NCI-H748 (cell line): ENCODE data around the gene MYO1A.
"Not testable (repeated sequence)": the region's sequence is repeated elsewhere in the genome, so short reads cannot be mapped to it uniquely, and the experiment has no call there.

ENCODE experiments used
- DNase-seq: peaks from one replicate; lab custom pipeline; 2025; ENCODE audit not compliant: unreplicated experiment; lab: John Stamatoyannopoulos, UW

The MYO1A gene

DNA sequence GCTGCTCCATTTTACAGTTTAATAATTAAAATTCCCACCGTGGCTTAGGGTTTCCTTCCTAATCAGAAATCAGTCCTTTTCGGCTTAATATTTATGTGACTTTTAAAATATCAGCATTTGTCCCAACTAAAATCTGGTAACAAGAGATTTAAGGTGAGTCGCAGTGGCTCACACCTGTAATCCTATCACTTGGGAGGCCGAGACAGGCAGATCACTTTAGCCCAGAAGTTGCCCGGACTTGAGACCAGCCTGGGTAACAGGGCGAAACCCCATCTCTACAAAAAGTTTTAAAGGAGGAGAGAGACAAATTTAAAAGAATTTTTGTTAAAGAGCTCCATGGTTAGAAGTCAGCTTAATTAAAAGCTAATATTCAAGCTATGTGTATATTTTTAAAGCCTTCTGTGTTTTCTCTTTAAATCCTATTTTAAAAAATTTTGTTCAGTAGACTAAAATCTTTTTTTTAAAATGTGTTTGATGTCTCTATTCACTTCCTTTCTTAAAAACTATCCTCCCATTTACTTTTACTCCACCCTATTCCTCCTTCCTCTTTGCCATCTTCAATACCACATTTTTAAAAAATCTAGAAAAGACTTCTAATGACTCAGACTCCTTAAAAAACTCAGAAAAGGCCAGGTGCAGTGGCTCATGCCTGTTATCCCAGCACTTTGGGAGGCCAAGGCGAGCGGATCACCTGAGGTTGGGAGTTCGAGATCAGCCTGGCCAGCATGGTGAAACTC, 29.8 kb downstream of the MYO1A start:
- DNase-seq: no peak

- no peak for DNase-seq
Measured at GRCh38 chr12:57018906-57019305, 31.0 kb downstream of the MYO1A start.

- not testable (repeated sequence) for DNase-seq
Measured at GRCh38 chr12:57018353-57018752, 31.6 kb downstream of the MYO1A start.

DNA sequence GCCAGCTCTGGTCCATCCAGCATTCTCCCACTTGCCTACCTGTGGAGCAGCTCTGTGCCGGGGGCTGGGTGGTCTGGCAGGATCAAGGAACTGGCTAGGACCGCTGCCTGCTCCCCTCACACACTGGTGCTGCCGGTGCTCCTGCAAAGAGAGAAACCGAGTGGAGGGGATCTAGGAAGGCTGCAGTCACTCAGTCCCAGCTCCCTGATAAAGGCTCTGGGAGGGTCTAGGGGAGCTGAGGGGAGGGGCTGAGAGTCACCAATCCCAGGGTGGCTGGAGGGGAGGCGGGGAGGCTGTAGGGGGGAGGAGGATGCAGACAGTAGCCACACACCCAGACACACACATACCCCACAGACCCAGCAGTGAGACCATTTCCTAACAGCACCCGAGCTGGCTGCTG, 33.6 kb downstream of the MYO1A start, which contains the start of gene TAC3:
Gene TAC3 (minus strand): TSS at position 182 of the 400 bp plus-strand sequence. CDS start 732 bp downstream, outside the sequence.
- no peak for DNase-seq

GRCh38 chr12:57012600-57013465, 37.1 kb downstream of the MYO1A start:
- peak; percentile 11 for DNase-seq

- no peak for DNase-seq
Measured at GRCh38 chr12:57011438-57012424, 38.2 kb downstream of the MYO1A start.

DNA sequence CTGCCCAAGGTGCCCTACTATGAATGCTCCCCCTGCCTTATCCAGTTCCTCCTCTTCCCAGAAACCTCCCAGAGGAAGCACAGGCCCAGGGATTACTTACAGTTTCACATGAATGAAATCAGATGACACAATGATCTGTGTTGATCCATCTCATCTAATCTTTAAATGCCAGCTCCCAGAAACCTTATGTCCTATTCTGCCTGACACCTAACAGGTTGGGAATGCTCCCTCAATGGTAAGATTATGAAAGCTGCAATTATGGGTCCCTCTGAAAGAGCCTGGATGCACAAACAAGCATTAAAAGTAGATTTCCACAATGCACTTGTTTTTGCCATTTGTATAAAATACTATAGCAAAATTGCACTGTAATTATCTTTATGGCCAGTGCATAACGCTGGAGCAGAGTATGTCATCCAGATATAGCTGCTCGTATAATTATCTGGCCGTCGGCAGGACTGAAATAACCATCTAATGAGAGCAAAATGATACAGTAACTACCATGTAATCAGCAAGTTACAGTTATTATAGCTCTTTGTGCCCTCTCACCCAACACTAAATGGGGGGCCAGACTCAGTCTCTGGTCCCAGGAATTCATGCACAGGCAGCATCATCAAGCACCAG, 39.2 kb downstream of the MYO1A start:
- DNase-seq: peak; percentile 40

GRCh38 chr12:57009949-57010626, 39.8 kb downstream of the MYO1A start:
- DNase-seq: no peak

DNA sequence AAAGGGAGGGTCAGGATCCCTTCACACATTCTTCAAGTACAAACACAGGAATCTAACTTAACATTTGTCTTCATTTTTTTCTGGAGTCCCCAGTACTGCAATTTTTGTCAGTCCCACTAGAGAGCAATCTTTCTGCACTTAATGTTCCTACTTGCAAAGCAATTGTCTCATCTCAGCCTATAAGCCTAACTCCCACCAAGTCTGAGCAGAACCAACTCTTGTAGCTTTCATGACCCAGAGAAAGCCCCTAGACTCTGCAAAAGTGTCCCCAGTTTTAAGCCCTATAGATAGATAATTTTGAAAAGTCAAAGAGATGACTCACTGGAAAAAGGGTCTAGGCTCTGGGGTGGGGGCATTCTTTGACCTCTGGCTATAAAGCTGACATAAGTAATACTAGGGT, 41.8 kb downstream of the MYO1A start:
- peak; percentile 67 for DNase-seq

DNA sequence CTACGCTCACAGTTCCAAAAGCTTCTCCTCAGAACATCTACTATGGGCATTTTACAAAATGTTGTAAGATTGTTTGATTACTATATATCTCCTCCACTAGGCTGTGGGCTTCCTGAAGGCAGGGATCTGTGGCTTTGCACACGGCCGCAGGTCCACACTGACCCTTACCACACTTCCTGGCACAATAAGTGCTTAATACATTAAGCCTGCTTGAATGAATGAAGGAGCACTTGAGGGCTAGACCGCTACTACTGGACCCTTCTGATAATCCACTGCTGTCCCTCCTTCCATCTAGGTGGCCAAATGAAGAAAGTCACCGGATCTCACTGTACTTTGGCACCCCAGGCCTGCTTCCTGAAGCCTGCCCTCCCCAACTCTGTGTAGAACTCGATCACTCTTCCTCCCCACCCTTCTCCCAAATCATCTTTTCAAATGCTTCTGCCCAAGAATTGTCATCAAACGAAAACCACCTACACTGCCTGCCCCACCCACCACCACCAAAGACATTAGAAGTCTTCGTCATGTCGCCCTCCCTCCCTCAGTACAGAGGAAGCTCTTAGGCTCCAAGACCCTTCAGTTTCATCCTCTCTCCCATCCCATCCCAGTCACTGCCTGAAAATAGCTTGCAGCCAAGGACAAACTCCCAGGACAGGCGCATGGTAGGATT, 43.0 kb downstream of the MYO1A start:
- no peak for DNase-seq

DNA sequence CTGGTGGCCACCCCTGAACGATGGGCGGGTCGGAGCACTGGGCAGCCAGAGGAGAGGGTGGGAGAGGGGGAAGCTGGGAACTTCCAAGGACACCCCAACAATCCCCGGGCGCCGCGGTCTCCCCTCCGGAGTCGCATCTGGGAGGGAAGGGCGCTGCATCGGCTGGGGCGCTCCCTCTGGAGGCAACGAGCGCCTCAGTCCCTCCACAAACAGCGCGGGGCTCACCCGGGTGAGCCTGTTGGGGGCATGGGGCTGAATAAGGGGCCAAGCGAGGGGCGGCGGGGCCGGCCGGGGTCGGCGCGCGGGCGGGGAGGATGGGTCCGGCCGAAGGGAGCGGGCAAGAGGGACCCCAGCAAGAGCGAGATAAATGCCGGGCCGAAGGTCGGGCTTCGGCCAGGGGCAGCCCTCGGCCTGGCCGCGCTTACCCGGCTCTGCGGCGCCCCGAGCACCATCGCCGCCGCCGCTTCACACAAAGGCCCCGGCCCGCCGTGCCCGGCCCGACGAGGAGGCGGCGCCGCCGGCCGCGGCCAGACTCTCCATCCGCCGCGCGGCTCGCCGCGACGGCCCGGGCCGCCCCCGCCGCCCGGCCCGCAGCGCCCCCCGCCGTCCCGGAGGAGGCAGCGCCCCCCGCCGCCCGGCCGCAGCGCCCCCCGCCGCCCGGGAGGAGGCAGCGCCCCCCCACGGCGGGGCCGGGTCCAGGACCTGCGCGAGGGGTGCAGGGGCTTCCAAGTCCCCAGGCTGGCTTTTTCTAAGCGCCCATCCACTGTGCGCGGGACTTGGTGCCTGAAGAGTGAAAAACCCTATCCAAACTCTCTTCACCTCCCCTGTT, 43.7 kb downstream of the MYO1A start, which contains the start of gene ZBTB39:
Gene ZBTB39 (minus strand): TSS at position 567 of the 829 bp plus-strand sequence. CDS start 1,629 bp downstream, outside the sequence.
- peak; percentile 73 for DNase-seq

DNA sequence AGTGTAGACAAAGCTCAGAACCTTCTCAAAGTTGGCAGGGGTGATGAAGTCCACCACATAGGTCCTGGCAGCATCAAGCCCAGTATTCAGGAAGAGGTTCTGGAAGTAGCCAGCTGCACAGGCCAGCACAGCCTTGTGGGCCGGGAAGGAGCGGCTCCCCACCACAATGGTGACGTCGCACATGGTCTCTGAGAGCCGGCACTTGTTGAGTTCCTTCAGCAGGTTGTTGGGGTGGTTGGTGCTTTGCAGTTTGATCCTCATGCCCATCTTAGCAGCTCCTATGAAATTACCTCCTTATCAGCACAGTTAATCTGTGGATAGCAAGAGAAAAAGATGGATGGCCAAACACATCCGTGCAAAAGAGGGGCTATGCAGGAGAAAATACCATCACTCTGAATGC, 45.3 kb downstream of the MYO1A start:
- no peak for DNase-seq

DNA sequence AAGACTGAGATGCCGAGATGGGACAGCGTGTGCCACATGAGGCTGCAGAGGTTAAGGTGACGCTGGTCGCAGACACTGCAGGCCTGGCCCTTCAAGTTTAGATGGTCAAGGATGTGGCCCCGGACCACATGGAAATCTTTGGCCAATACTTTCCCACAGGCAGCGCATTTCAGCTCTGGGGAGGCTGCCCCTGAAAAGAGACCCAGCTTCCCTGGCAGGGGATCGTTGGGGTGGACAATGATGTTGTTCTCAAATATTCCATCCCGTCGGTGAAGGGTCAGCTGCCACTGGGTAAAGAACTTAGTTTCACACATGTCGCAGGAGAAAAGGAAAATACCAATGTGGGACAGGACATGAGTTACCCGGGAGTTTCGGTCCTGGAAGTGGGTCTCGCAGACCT, 46.5 kb downstream of the MYO1A start:
- DNase-seq: no peak

- DNase-seq: peak; percentile 66
Measured at GRCh38 chr12:57001448-57001906, 48.5 kb downstream of the MYO1A start.

DNA sequence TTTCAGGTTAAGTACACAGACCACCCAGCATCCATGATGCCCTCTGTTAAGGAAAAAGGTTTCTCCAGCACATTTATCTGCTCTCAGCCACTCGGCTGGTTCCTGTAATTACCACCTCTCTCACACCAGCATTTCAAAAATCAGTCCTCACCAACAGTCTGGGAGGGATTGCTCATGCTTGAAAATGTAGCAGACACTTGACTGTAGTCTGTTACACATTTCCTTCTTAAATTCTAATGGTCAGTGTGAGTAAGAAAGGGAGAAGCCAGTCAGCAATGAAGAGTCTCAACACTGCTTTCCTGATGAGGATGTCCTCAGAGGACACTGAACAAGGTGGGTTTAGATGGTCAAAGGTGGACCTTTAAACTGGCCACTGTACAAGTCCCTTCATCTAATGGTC, 49.5 kb downstream of the MYO1A start:
- DNase-seq: no peak

GRCh38 chr12:56999456-56999855, 50.5 kb downstream of the MYO1A start:
- no peak for DNase-seq

- DNase-seq: no peak
Measured at GRCh38 chr12:56998981-56999380, 50.9 kb downstream of the MYO1A start.

GRCh38 chr12:56998316-56998715, 51.6 kb downstream of the MYO1A start:
- no peak for DNase-seq
